ENCODE measurements around the gene SYT12. TPM values are rescaled to one million over a fixed set of nuclear protein-coding genes. Genes with fewer than 3 reads are reported as not detected.

SYT12 gene
- polyA plus RNA-seq, 1 of the 3 experiments (the other 2 are of a cell fraction), result 0.61 TPM

- TF ChIP-seq, protein P1, sequence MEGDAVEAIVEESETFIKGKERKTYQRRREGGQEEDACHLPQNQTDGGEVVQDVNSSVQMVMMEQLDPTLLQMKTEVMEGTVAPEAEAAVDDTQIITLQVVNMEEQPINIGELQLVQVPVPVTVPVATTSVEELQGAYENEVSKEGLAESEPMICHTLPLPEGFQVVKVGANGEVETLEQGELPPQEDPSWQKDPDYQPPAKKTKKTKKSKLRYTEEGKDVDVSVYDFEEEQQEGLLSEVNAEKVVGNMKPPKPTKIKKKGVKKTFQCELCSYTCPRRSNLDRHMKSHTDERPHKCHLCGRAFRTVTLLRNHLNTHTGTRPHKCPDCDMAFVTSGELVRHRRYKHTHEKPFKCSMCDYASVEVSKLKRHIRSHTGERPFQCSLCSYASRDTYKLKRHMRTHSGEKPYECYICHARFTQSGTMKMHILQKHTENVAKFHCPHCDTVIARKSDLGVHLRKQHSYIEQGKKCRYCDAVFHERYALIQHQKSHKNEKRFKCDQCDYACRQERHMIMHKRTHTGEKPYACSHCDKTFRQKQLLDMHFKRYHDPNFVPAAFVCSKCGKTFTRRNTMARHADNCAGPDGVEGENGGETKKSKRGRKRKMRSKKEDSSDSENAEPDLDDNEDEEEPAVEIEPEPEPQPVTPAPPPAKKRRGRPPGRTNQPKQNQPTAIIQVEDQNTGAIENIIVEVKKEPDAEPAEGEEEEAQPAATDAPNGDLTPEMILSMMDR (IDR thresholded peaks at IDR 0.05), result no peak
- TF ChIP-seq RCOR1 (IDR thresholded peaks at IDR 0.05; ENCODE audit: low read length) (no peak), SMC3 (IDR thresholded peaks at IDR 0.05; ENCODE audit: low read depth, low read length) (no peak), RAD21 (IDR thresholded peaks at IDR 0.05; ENCODE audit: low read length) (no peak)
Observed at GRCh38 chr11:67001332-67001731, 21.6 kb upstream of the SYT12 start (continued).

DNA sequence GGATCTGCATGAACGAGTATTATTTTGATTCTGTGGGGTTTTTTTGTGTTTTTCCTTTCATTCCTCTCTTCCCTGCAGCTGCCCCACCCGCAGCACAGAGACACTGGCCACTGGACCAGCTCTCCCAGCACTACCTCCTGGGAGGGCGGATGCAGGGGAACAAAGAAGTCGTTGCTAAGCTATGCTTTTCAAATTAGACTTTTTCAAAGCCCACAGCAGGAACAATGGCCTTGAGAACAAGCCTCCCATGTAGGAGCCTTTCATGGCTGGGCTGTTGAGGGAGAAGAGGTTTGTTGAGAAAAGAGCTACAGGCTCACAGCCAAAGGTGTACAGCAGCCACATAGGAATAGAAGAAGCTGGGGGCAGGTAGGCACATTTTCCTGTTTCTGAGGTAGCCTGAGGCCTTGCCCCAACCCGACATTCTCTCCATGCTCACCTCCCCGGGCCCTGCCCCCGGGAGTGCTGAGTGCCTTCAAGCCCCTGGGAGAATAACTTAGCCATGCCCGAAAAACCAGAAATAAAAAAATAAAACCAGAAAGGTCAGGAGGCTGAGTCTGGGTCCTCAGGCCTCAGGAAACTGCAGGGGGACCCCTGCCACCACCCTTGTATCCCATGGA lies 20.5 kb upstream of the SYT12 start:
- Histone ChIP-seq H3K36me3 (replicated peaks in 1 of 2; ENCODE audit: control insufficient read depth in 1 of 2, insufficient read depth in 2 of 2, low read length in 1 of 2) (no peaks in the 10 kb centered on the region), H3K9me2 (no peaks in the 10 kb centered on the region), H3K79me2 (ENCODE audit: insufficient read depth) (no peaks in the 10 kb centered on the region), H3K4me3 (ENCODE audit: low read depth in 2 of 2, low read length in 1 of 2) (no peak overlapping the region), H3K4me1 (ENCODE audit: control insufficient read depth in 1 of 2, insufficient read depth in 2 of 2, low read depth in 1 of 2, low read length in 1 of 2) (no peaks in the 10 kb centered on the region), H2AFZ (ENCODE audit: low read depth) (no peak overlapping the region), H3K9me3 (no peaks in the 10 kb centered on the region), H3K4me2 (no peak overlapping the region), H3K27me3 (ENCODE audit: insufficient read depth) (no peaks in the 10 kb centered on the region), H3K9ac (no peak overlapping the region), H4K20me1 (ENCODE audit: insufficient read depth) (no peaks in the 10 kb centered on the region), H3F3A (replicated peaks; ENCODE audit: insufficient read depth) (no peaks in the 10 kb centered on the region), H3K27ac (ENCODE audit: low read depth in 2 of 2, low read length in 1 of 2) (no peak overlapping the region)
- WGBS (ENCODE audit: low lambda C conversion rate), result 78% methylated on average over 8 of the region's 8 CpGs
- TF ChIP-seq POLR2AphosphoS5 (IDR thresholded peaks at IDR 0.05; ENCODE audit: low read depth, low read length) (no peak), RFX5 (IDR thresholded peaks at IDR 0.05; ENCODE audit: low read length) (no peak), RAD21 (IDR thresholded peaks at IDR 0.05; ENCODE audit: low read length) (no peak), SMC3 (IDR thresholded peaks at IDR 0.05; ENCODE audit: low read depth, low read length) (no peak), EP300 (IDR thresholded peaks at IDR 0.05; ENCODE audit: borderline replicate concordance in 1 of 2, low read depth in 1 of 2, low read length in 1 of 2) (no peak), RCOR1 (IDR thresholded peaks at IDR 0.05; ENCODE audit: low read length) (no peak), CHD2 (IDR thresholded peaks at IDR 0.05; ENCODE audit: low read length, partially characterized antibody) (no peak), YY1 (IDR thresholded peaks at IDR 0.05; ENCODE audit: low read depth) (no peak), SIN3A (IDR thresholded peaks at IDR 0.05; ENCODE audit: borderline replicate concordance, low read depth, low read length) (no peak), TAF1 (IDR thresholded peaks at IDR 0.05; ENCODE audit: borderline replicate concordance, low read depth, low read length) (no peak), TEAD4 (IDR thresholded peaks at IDR 0.05; ENCODE audit: borderline replicate concordance, insufficient read depth) (no peak), MEF2A (IDR thresholded peaks at IDR 0.05; ENCODE audit: borderline replicate concordance, low read depth) (no peak), NRF1 (IDR thresholded peaks at IDR 0.05; ENCODE audit: low read depth, low read length) (no peak), GATA2 (CRISPR knock-in tag; IDR thresholded peaks at IDR 0.05) (no peak), RXRA (IDR thresholded peaks at IDR 0.05; ENCODE audit: borderline replicate concordance, low read depth) (no peak), FOXJ3 (CRISPR knock-in tag; IDR thresholded peaks at IDR 0.05) (no peak), JUND (IDR thresholded peaks at IDR 0.05) (no peak), EZH2phosphoT487 (IDR thresholded peaks at IDR 0.05; ENCODE audit: borderline replicate concordance, low read depth) (no peak)
- TF ChIP-seq, protein P2, sequence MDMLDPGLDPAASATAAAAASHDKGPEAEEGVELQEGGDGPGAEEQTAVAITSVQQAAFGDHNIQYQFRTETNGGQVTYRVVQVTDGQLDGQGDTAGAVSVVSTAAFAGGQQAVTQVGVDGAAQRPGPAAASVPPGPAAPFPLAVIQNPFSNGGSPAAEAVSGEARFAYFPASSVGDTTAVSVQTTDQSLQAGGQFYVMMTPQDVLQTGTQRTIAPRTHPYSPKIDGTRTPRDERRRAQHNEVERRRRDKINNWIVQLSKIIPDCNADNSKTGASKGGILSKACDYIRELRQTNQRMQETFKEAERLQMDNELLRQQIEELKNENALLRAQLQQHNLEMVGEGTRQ (IDR thresholded peaks at IDR 0.05; ENCODE audit: borderline replicate concordance, low read depth, low read length), result no peak
- TF ChIP-seq, protein P1 (IDR thresholded peaks at IDR 0.05), result no peak
- no peak for DNase-seq
- CTCF ChIA-PET, result interaction anchor here (0.9 to 1.9 kb wide), 2 partner anchors 27 to 308 kb away, joined by 3 to 8 read pairs; partner anchors contain the start of gene C11orf86
- POLR2A ChIA-PET, result no interaction called here
